Mammary epithelial cell (primary cell): ENCODE results near the gene SNTG2.

ENCODE experiments used
- EZH2 ChIP-seq: IDR thresholded peaks from 2 replicates; pipeline ENCODE4 v1.6.1; 2012; ENCODE audit warnings: low read length, inconsistent platforms, borderline replicate concordance
- TF ChIP-seq, protein P1 (sequence below), 2 donors: IDR thresholded peaks in 1 of 2; conservative IDR thresholded peaks in 1 of 2; 2 replicates each; pipeline ENCODE4 v1.5.1; 2011 to 2012; ENCODE audit warnings: inconsistent platforms in 2 of 2, low read length in 2 of 2, mild to moderate bottlenecking in 2 of 2, control low read depth in 1 of 2, low read depth in 1 of 2; ENCODE audit not compliant: insufficient read depth in 1 of 2; ENCODE audit errors: extremely low read depth in 1 of 2

DNA sequence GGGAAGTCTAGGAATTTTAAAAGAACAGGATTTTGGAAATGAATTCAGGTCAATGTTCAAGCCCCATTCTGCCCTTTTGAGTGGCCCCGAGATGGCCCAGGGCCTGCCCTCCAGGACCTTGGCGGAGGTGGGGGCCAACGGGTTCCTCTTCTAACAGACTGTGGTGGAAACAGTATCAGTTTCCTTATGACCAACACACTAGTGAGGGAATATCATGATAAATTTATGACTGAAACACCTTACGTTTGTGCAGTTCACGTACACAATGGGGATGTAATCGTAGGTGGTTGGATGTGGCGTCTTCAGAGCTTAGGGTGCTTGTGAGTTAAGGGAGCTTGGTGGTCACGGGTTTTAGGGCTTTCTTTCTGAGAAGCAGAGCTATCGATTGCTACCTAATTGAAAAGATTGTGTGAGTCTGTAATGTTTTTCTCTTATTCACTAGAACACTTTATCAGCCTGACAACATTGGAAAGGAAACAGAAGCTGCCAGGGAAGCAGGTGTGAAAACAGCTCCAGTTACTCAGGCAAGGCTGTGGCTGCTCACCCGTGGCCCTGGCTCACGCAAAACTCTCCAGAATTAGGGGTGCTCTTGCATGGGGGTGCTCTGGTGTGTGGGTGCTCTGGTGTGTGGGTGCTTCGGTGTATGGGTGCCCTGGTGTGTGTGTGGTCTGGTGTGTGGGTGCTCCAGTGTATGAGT is 165.3 kb downstream of the SNTG2 start:
- TF ChIP-seq EZH2 = no peak
- TF ChIP-seq, protein P1, sequence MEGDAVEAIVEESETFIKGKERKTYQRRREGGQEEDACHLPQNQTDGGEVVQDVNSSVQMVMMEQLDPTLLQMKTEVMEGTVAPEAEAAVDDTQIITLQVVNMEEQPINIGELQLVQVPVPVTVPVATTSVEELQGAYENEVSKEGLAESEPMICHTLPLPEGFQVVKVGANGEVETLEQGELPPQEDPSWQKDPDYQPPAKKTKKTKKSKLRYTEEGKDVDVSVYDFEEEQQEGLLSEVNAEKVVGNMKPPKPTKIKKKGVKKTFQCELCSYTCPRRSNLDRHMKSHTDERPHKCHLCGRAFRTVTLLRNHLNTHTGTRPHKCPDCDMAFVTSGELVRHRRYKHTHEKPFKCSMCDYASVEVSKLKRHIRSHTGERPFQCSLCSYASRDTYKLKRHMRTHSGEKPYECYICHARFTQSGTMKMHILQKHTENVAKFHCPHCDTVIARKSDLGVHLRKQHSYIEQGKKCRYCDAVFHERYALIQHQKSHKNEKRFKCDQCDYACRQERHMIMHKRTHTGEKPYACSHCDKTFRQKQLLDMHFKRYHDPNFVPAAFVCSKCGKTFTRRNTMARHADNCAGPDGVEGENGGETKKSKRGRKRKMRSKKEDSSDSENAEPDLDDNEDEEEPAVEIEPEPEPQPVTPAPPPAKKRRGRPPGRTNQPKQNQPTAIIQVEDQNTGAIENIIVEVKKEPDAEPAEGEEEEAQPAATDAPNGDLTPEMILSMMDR (conservative IDR thresholded peaks at IDR 0.05 in 1 of 2, IDR thresholded peaks at IDR 0.05 in 1 of 2; ENCODE audit: extremely low read depth in 1 of 2, insufficient read depth in 1 of 2, low read depth in 1 of 2, low read length in 2 of 2) = no peak
